ENCODE measurements around the gene CATSPER3. TPM values are rescaled to one million over a fixed set of nuclear protein-coding genes. Genes with fewer than 3 reads are reported as not detected.

CATSPER3 gene
- total RNA-seq, 1 experiment from 2014 or later: 1.7 TPM

DNA sequence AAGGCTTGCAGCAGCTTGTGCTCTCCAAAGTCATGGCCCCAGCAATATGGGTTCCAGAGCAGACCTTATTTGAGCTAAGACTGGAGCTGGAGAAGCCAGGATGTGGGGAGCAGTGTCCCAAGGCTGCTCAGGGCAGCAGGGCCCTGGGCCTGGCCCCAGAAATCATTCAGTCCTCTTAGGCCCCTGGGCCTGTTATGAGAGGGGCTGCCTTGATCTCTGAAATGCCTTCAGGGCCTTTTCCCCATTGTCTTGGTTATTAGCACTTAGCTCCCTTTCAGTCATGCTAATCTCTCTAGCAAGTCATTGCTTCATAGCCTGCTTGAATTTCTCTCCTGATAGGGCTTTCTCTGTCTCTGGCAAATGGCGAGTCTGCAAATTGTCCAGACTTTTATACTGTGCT is 9.1 kb downstream of the CATSPER3 start:
- no TSS peak for BruUV-seq (replicated peaks)

DNA sequence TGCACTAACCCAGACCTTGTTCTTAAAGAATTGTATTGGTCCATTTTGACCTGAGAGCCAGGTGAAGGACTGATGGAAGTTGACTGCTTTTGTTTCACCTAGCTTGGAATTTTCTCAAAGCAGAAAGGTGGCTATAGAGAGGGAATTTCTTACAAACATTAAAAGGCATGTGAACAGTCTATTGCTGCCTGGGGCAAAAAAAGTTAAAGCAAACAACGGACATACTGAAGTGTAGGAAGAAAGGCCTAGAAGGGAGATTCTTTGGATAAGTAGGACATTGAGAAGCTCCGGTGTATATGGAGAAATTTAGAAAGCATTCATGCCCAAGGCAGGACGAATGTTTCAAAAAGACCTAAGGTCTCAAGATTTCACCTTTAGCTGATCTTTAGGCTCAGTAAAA is 11.7 kb downstream of the CATSPER3 start:
- H4K20me1 ChIP-seq (ENCODE audit: insufficient read depth): no peaks in the 10 kb centered on the region
- H3K4me1 ChIP-seq (ENCODE audit: control insufficient read depth in 1 of 2, insufficient read depth in 2 of 2, low read length in 2 of 2): no peaks in the 10 kb centered on the region
- no peaks in the 10 kb centered on the region for H3K27me3 ChIP-seq (ENCODE audit: insufficient read depth, low read length)
- POLR2A ChIA-PET: no interaction called here
- no peaks in the 10 kb centered on the region for H3K79me2 ChIP-seq (ENCODE audit: insufficient read depth, low read length)
- no peak for ATAC-seq
- no peak for DNase-seq (ENCODE audit: low read depth, low spot score)
- intact Hi-C loops (cut with micrococcal nuclease): no loop called here
- H3K27ac ChIP-seq (ENCODE audit: low read depth, low read length): no peak overlapping the region
- no peak overlapping the region for H3K9ac ChIP-seq (ENCODE audit: low read length)
- no peak overlapping the region for H3K4me2 ChIP-seq (ENCODE audit: low read length)
- CTCF ChIA-PET: no interaction called here
- H2AFZ ChIP-seq (ENCODE audit: low read depth, low read length, poor library complexity, severe bottlenecking): no peak overlapping the region
- peaks cover 14 to 17% of the 10 kb centered on the region in 2 experiments; a peak in 1 of 4 replicates for H3K9me3 ChIP-seq (ENCODE audit: control insufficient read depth in 1 of 2, insufficient read depth in 1 of 2, low read depth in 1 of 2, low read length in 2 of 2)
- H3K9me2 ChIP-seq (ENCODE audit: insufficient read depth): no peaks in the 10 kb centered on the region
- no peaks in the 10 kb centered on the region for H3K36me3 ChIP-seq (ENCODE audit: control insufficient read depth in 1 of 2, insufficient read depth in 2 of 2, low read length in 2 of 2)
- no peak overlapping the region for H3K4me3 ChIP-seq (replicated peaks in 1 of 2; ENCODE audit: low read depth in 1 of 2, low read length in 2 of 2)
- no peak for TF ChIP-seq ELF1 (IDR thresholded peaks at IDR 0.05; ENCODE audit: borderline replicate concordance, low read depth)
- no peak for TF ChIP-seq SIN3A (IDR thresholded peaks at IDR 0.05; ENCODE audit: low read depth)
- no peak for TF ChIP-seq ZFX (IDR thresholded peaks at IDR 0.05)
- BruUV-seq (replicated peaks): no TSS peak
- RAD21 ChIA-PET (ENCODE audit: low non-redundant PET in 1 of 2, low total read pairs in 2 of 2, uncharacterized antibody in 2 of 2, unreplicated experiment in 2 of 2): no interaction called here

More for the DNA sequence above, 9.1 kb downstream of the CATSPER3 start:
- ChIA-PET RAD21 (ENCODE audit: low non-redundant PET in 1 of 2, low total read pairs in 2 of 2, uncharacterized antibody in 2 of 2, unreplicated experiment in 2 of 2) (no interaction called here), POLR2A (no interaction called here), CTCF (no interaction called here)
- Histone ChIP-seq H3K27me3 (ENCODE audit: insufficient read depth, low read length) (no peaks in the 10 kb centered on the region), H3K27ac (ENCODE audit: low read depth, low read length) (no peak overlapping the region), H3K9ac (ENCODE audit: low read length) (no peak overlapping the region), H3K9me3 (ENCODE audit: control insufficient read depth in 1 of 2, insufficient read depth in 1 of 2, low read depth in 1 of 2, low read length in 2 of 2) (peaks cover 0 to 8% of the 10 kb centered on the region in 2 experiments; a peak in 1 of 4 replicates), H3K36me3 (ENCODE audit: control insufficient read depth in 1 of 2, insufficient read depth in 2 of 2, low read length in 2 of 2) (no peaks in the 10 kb centered on the region), H2AFZ (ENCODE audit: low read depth, low read length, poor library complexity, severe bottlenecking) (no peak overlapping the region), H4K20me1 (ENCODE audit: insufficient read depth) (no peaks in the 10 kb centered on the region), H3K4me1 (ENCODE audit: control insufficient read depth in 1 of 2, insufficient read depth in 2 of 2, low read length in 2 of 2) (no peaks in the 10 kb centered on the region), H3K4me3 (replicated peaks in 1 of 2; ENCODE audit: low read depth in 1 of 2, low read length in 2 of 2) (no peak overlapping the region), H3K79me2 (ENCODE audit: insufficient read depth, low read length) (no peaks in the 10 kb centered on the region), H3K4me2 (ENCODE audit: low read length) (no peak overlapping the region), H3K9me2 (ENCODE audit: insufficient read depth) (no peaks in the 10 kb centered on the region)
- DNase-seq (ENCODE audit: low read depth, low spot score): no peak
- intact Hi-C loops (cut with micrococcal nuclease): no loop called here
- no peak for TF ChIP-seq CBX3 (IDR thresholded peaks at IDR 0.05; ENCODE audit: low read depth)
- no peak for TF ChIP-seq RAD21 (IDR thresholded peaks at IDR 0.05; ENCODE audit: low read depth)
- TF ChIP-seq ZFX (IDR thresholded peaks at IDR 0.05): no peak
- TF ChIP-seq, protein P1, sequence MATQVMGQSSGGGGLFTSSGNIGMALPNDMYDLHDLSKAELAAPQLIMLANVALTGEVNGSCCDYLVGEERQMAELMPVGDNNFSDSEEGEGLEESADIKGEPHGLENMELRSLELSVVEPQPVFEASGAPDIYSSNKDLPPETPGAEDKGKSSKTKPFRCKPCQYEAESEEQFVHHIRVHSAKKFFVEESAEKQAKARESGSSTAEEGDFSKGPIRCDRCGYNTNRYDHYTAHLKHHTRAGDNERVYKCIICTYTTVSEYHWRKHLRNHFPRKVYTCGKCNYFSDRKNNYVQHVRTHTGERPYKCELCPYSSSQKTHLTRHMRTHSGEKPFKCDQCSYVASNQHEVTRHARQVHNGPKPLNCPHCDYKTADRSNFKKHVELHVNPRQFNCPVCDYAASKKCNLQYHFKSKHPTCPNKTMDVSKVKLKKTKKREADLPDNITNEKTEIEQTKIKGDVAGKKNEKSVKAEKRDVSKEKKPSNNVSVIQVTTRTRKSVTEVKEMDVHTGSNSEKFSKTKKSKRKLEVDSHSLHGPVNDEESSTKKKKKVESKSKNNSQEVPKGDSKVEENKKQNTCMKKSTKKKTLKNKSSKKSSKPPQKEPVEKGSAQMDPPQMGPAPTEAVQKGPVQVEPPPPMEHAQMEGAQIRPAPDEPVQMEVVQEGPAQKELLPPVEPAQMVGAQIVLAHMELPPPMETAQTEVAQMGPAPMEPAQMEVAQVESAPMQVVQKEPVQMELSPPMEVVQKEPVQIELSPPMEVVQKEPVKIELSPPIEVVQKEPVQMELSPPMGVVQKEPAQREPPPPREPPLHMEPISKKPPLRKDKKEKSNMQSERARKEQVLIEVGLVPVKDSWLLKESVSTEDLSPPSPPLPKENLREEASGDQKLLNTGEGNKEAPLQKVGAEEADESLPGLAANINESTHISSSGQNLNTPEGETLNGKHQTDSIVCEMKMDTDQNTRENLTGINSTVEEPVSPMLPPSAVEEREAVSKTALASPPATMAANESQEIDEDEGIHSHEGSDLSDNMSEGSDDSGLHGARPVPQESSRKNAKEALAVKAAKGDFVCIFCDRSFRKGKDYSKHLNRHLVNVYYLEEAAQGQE (IDR thresholded peaks at IDR 0.05; ENCODE audit: low read depth): no peak
- no peak for TF ChIP-seq SRF (IDR thresholded peaks at IDR 0.05; ENCODE audit: low read depth)
- ATAC-seq: no peak

All from HCT116 (cell line).